Central memory CD8-positive, alpha-beta T cell (primary cell): ENCODE measurements around the gene GJB4.
"Not testable (repeated sequence)": the region's sequence is repeated elsewhere in the genome, so short reads cannot be mapped to it uniquely, and the experiment has no call there.

ENCODE experiments used
- ATAC-seq: fragments of 150-1000 bp; cut with Tn5 transposase; replicated peaks from 2 replicates; pipeline ENCODE4 v1.10.0; 2022; ENCODE audit warnings: mild to moderate bottlenecking, moderate FRiP score, moderate number of reproducible peaks; ENCODE audit not compliant: poor library complexity, severe bottlenecking; ENCODE audit errors: extremely low read depth
- DNase-seq, 2 donors: peaks; one replicate each; pipeline ENCODE4 v3.0.0; 2021; ENCODE audit warnings: low spot score in 2 of 2
- H3K27ac Mint-ChIP-seq: one replicate; pipeline ENCODE4 v1.8.0; 2022; ENCODE audit warnings: low read depth, mild to moderate bottlenecking, moderate library complexity, mixed read lengths
- H3K27me3 Mint-ChIP-seq: one replicate; pipeline ENCODE4 v1.8.0; 2022; ENCODE audit warnings: mixed read lengths
- H3K36me3 Mint-ChIP-seq: one replicate; pipeline ENCODE4 v1.8.0; 2022; ENCODE audit warnings: mild to moderate bottlenecking, moderate library complexity, mixed read lengths; ENCODE audit not compliant: insufficient read depth
- H3K4me1 Mint-ChIP-seq: one replicate; pipeline ENCODE4 v1.8.0; 2022; ENCODE audit warnings: mixed read lengths
- H3K4me3 Mint-ChIP-seq: one replicate; pipeline ENCODE4 v1.8.0; 2022; ENCODE audit warnings: mild to moderate bottlenecking, moderate library complexity, mixed read lengths
- H3K9me3 Mint-ChIP-seq: one replicate; pipeline ENCODE4 v1.8.0; 2022; ENCODE audit warnings: mixed read lengths

GJB4 gene

DNA sequence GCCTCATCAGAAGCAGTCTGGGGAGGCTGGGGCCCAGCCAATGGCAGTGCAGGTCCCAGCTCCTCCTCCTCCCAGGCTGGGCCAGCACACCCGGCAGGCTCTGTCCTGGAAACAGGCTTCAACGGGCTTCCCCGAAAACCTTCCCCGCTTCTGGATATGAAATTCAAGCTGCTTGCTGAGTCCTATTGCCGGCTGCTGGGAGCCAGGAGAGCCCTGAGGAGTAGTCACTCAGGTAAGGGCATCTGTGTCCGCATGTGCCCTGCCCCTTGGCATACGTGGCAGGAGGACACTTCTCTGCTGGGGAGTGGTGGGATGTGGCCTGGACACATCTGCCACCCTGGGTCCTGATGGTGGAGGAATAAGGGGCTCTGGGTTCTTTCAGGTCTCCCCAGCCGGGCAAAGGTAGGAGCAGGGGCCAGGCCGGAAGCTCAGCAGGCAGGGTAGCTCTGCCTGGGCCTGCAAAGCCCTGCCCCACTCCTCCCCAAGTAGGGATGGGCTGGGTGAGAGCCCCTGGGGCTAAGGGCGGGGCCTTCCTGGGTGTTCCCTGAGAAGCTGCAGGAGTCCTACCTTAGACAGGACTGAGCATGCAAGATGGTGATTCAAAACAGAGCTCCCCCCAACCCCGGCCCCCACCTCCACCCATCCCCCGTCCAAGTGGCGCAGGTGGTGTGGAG lies 4.4 kb upstream of the GJB4 start, which contains the start of gene GJB5:
TSS of gene GJB5 (plus strand) at position 84 of the 674 bp plus-strand sequence. CDS start 2,284 bp downstream, outside the sequence.
- no peaks in the 10 kb centered on the region for H3K4me1 Mint-ChIP-seq
- no peaks in the 10 kb centered on the region for H3K9me3 Mint-ChIP-seq
- no peaks in the 10 kb centered on the region for H3K36me3 Mint-ChIP-seq
- DNase-seq (no peak), ATAC-seq (no peak)
- H3K27me3 Mint-ChIP-seq = peaks cover 37% of the 10 kb centered on the region
- no peak within 1 kb of the TSS for H3K27ac Mint-ChIP-seq
- H3K4me3 Mint-ChIP-seq = no peak within 1 kb of the TSS

GRCh38 chr1:34755961-34756360 lies 3.6 kb upstream of the GJB4 start:
- H3K4me1 Mint-ChIP-seq = no peaks in the 10 kb centered on the region
- H3K27me3 Mint-ChIP-seq = peaks cover 38% of the 10 kb centered on the region
- no peaks in the 10 kb centered on the region for H3K36me3 Mint-ChIP-seq
- DNase-seq (no peak), ATAC-seq (no peak)
- H3K4me3 Mint-ChIP-seq = no peak overlapping the region
- H3K27ac Mint-ChIP-seq = no peak overlapping the region
- no peaks in the 10 kb centered on the region for H3K9me3 Mint-ChIP-seq

DNA sequence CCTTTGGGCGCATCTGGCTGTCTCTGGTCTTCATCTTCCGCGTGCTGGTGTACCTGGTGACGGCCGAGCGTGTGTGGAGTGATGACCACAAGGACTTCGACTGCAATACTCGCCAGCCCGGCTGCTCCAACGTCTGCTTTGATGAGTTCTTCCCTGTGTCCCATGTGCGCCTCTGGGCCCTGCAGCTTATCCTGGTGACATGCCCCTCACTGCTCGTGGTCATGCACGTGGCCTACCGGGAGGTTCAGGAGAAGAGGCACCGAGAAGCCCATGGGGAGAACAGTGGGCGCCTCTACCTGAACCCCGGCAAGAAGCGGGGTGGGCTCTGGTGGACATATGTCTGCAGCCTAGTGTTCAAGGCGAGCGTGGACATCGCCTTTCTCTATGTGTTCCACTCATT lies 2.2 kb upstream of the GJB4 start:
- Mint-ChIP-seq H3K4me3 (no peak overlapping the region), H3K27ac (no peak overlapping the region), H3K27me3 (peaks cover 47% of the 10 kb centered on the region), H3K4me1 (no peaks in the 10 kb centered on the region), H3K9me3 (no peaks in the 10 kb centered on the region), H3K36me3 (no peaks in the 10 kb centered on the region)
- no peak for ATAC-seq
- DNase-seq = no peak

GRCh38 chr1:34758751-34759150 lies 789 bp upstream of the GJB4 start:
- no peak for ATAC-seq
- H3K36me3 Mint-ChIP-seq = no peaks in the 10 kb centered on the region
- no peak for DNase-seq
- H3K9me3 Mint-ChIP-seq = no peaks in the 10 kb centered on the region
- H3K4me1 Mint-ChIP-seq = no peaks in the 10 kb centered on the region
- no peak overlapping the region for H3K27ac Mint-ChIP-seq
- H3K27me3 Mint-ChIP-seq = peaks cover 52% of the 10 kb centered on the region
- no peak overlapping the region for H3K4me3 Mint-ChIP-seq

DNA sequence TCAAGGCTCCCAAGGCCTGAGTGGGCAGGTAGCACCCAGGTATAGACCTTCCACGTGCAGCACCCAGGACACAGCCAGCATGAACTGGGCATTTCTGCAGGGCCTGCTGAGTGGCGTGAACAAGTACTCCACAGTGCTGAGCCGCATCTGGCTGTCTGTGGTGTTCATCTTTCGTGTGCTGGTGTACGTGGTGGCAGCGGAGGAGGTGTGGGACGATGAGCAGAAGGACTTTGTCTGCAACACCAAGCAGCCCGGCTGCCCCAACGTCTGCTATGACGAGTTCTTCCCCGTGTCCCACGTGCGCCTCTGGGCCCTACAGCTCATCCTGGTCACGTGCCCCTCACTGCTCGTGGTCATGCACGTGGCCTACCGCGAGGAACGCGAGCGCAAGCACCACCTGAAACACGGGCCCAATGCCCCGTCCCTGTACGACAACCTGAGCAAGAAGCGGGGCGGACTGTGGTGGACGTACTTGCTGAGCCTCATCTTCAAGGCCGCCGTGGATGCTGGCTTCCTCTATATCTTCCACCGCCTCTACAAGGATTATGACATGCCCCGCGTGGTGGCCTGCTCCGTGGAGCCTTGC lies 1.7 kb downstream of the GJB4 start:
- no peak for ATAC-seq
- no peaks in the 10 kb centered on the region for H3K9me3 Mint-ChIP-seq
- H3K27ac Mint-ChIP-seq = no peak overlapping the region
- H3K4me1 Mint-ChIP-seq = no peaks in the 10 kb centered on the region
- peaks cover 48% of the 10 kb centered on the region for H3K27me3 Mint-ChIP-seq
- no peaks in the 10 kb centered on the region for H3K36me3 Mint-ChIP-seq
- no peak overlapping the region for H3K4me3 Mint-ChIP-seq
- no peak for DNase-seq

- no peak overlapping the region for H3K4me3 Mint-ChIP-seq
- no peak overlapping the region for H3K27ac Mint-ChIP-seq
- ATAC-seq (no peak), DNase-seq (no peak)
- no peaks in the 10 kb centered on the region for H3K4me1 Mint-ChIP-seq
- no peaks in the 10 kb centered on the region for H3K9me3 Mint-ChIP-seq
- peaks cover 48% of the 10 kb centered on the region for H3K27me3 Mint-ChIP-seq
- no peaks in the 10 kb centered on the region for H3K36me3 Mint-ChIP-seq
Observed at GRCh38 chr1:34761776-34762307, 2.3 kb downstream of the GJB4 start.

DNA sequence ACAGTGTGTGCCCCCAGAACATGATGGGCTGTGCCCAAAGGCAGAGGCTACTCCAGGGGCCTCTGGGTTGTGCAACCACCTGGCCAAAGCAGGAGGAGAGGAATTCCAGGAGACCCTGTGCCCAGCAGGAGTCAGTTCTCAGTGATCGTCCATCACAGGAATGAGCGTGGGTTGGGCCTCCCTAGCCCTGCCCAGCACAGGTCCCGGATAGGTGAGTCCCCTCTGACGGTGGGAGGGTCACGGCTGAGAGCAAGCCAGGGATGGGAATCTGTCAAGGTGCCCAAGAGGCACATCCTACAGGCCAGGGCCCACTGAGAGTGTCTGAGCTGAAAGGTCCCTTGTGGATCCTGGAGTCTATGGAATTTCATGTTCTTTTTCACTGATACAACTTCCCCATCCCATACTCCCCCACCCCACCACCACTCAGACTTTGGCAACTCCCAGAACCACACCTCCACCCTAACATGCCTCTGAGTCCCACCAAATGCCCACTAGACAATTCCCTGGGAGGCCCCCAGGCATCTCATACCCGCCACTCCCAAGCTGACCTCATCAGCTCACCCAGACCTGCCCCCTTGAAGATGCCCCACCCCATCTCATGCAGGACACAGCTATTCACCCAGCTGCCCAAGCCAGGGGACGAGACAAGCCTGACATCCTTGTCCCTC lies 3.1 kb downstream of the GJB4 start:
- Mint-ChIP-seq H3K4me1 (no peaks in the 10 kb centered on the region), H3K36me3 (no peaks in the 10 kb centered on the region), H3K9me3 (no peaks in the 10 kb centered on the region), H3K27ac (no peak overlapping the region), H3K4me3 (no peak overlapping the region), H3K27me3 (peaks cover 45% of the 10 kb centered on the region)
- ATAC-seq (no peak), DNase-seq (no peak)

DNA sequence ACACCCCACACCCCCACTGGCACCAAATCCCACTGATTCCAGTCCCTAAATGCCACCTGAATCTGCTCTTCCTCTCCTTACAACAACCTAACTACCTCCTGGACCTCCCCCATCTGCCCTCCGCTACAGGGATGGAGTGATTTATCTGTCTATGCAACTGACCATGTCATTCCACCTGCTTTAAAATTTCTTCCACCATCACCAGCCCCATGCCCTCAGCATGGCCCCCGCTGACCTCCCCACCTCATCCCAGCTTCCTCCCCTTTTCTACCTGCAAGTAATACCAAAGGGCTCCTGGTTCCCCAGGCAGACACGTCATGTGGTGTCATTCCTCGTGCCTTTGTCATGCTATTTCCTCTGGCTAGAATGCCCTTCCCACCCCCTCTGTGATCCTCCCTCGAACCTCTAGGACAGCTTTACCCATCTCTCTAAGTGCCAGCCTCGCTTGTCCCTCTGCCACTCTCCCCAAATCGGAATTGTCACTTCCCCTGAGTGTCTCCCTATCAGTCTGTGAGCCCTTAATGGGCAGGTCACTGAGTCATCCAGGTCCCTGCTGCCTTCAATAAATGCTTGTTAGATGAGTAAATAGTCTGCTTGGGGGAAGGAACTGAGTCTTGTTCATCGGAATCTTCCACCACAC lies 3.7 kb downstream of the GJB4 start:
- Mint-ChIP-seq H3K27me3 (peaks cover 39% of the 10 kb centered on the region), H3K4me3 (no peak overlapping the region), H3K27ac (no peak overlapping the region), H3K9me3 (no peaks in the 10 kb centered on the region), H3K36me3 (no peaks in the 10 kb centered on the region), H3K4me1 (no peaks in the 10 kb centered on the region)
- no peak for ATAC-seq
- DNase-seq = no peak

DNA sequence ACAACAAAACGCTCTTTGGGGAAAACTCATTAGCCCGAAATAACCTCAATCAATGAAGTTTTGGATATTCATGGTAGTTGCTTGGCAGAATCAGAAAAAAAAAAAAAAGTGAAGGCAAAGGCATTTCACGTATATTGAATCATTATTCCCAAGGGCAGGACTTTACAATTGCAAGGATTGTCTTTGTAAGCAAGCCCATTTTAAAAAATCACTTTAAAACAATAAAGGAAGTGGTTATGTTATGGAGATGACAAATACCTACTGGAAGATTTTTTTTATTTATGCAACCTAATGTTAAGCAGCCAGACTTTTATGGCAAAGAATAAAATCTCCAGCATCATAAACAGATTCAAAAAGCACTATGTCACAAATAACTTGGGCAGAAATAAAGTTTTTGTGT lies 9.3 kb downstream of the GJB4 start:
- no peak overlapping the region for H3K4me3 Mint-ChIP-seq
- no peak overlapping the region for H3K27ac Mint-ChIP-seq
- H3K4me1 Mint-ChIP-seq = no peaks in the 10 kb centered on the region
- no peaks in the 10 kb centered on the region for H3K36me3 Mint-ChIP-seq
- peaks cover under 1% of the 10 kb centered on the region for H3K27me3 Mint-ChIP-seq
- ATAC-seq (no peak), DNase-seq (no peak)
- H3K9me3 Mint-ChIP-seq = no peaks in the 10 kb centered on the region

- no peak overlapping the region for H3K27ac Mint-ChIP-seq
- DNase-seq (no peak), ATAC-seq (no peak)
- H3K27me3 Mint-ChIP-seq = no peaks in the 10 kb centered on the region
- H3K4me3 Mint-ChIP-seq = no peak overlapping the region
- H3K4me1 Mint-ChIP-seq = no peaks in the 10 kb centered on the region
- no peaks in the 10 kb centered on the region for H3K36me3 Mint-ChIP-seq
- H3K9me3 Mint-ChIP-seq = no peaks in the 10 kb centered on the region
Observed at GRCh38 chr1:34770891-34771504, 11.5 kb downstream of the GJB4 start.

GRCh38 chr1:34771573-34772371 lies 12.2 kb downstream of the GJB4 start:
- Mint-ChIP-seq H3K4me1 (no peaks in the 10 kb centered on the region), H3K9me3 (no peaks in the 10 kb centered on the region), H3K36me3 (no peaks in the 10 kb centered on the region), H3K4me3 (no peak overlapping the region), H3K27ac (no peak overlapping the region), H3K27me3 (no peaks in the 10 kb centered on the region)
- DNase-seq (no peak), ATAC-seq (no peak)

DNA sequence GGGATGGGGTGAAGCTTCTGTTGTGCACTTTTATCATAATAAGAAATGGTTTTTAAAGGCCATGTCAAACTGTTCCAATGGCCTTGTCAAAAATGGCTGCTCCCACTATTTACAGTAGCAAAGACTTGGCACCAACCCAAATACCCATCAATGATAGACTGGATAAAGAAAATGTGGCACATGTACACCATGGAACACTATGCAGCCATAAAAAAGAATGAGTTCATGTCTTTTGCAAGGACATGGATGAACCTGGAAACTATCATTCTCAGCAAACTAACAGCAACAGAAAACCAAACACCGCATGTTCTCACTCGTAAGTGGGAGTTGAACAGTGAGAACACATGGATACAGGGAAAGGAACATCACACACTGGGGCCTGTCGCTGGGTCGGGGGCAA lies 13.6 kb downstream of the GJB4 start:
- H3K4me1 Mint-ChIP-seq, H3K36me3 Mint-ChIP-seq, H3K27me3 Mint-ChIP-seq, ATAC-seq, H3K4me3 Mint-ChIP-seq, DNase-seq, H3K9me3 Mint-ChIP-seq, H3K27ac Mint-ChIP-seq: not testable (repeated sequence)
